Neural cell (in vitro differentiated cells): Measurements from ENCODE around the gene SYCN.

Experiments
- CTCF ChIP-seq: fragments of 450-650 bp; IDR thresholded peaks from 2 replicates; pipeline ENCODE4 v1.5.1; 2014; ENCODE audit warnings: antibody characterized with exemption, mild to moderate bottlenecking, moderate library complexity; ENCODE audit not compliant: poor library complexity, severe bottlenecking
- EZH2 ChIP-seq: fragments of 200-600, 300-800 bp; shearing (Covaris generic), sonication (generic); IDR thresholded peaks from 2 replicates; pipeline ENCODE4 v1.6.1; 2014; ENCODE audit warnings: antibody characterized with exemption, low read length, borderline replicate concordance, mild to moderate bottlenecking; ENCODE audit not compliant: insufficient read depth, poor library complexity, severe bottlenecking
- POLR2AphosphoS5 ChIP-seq: IDR thresholded peaks from 2 replicates; pipeline ENCODE4 v1.6.1; 2012
- RAD21 ChIP-seq: fragments of 450-650 bp; conservative IDR thresholded peaks from 2 replicates; pipeline ENCODE4 v1.6.1; 2014; ENCODE audit warnings: antibody characterized with exemption, mild to moderate bottlenecking, moderate library complexity

GRCh38 chr19:39199025-39199424, 5.0 kb downstream of the SYCN start:
- TF ChIP-seq CTCF (no peak), RAD21 (no peak), POLR2AphosphoS5 (no peak), EZH2 (no peak)
